Measurements from ENCODE around the gene SH3GL3. TPM values are rescaled to one million over a fixed set of nuclear protein-coding genes. Genes with fewer than 3 reads are reported as not detected.

Gene SH3GL3
- total and polyA plus RNA-seq, 2 donors, result 2.9 to 8.9 TPM

- no peak overlapping the region for H3K4me3 ChIP-seq (ENCODE audit: low read depth, low read length)
- H3K27ac ChIP-seq (ENCODE audit: low read depth), result no peak overlapping the region
- DNase-seq (ENCODE audit: extremely low spot score), result no peak
- no peaks in the 10 kb centered on the region for H3K4me1 ChIP-seq (ENCODE audit: insufficient read depth)
- H3K36me3 ChIP-seq (ENCODE audit: insufficient read depth), result no peaks in the 10 kb centered on the region
These were observed 99.4 kb downstream of the SH3GL3 start for GRCh38 chr15:83546512-83546888.

DNA sequence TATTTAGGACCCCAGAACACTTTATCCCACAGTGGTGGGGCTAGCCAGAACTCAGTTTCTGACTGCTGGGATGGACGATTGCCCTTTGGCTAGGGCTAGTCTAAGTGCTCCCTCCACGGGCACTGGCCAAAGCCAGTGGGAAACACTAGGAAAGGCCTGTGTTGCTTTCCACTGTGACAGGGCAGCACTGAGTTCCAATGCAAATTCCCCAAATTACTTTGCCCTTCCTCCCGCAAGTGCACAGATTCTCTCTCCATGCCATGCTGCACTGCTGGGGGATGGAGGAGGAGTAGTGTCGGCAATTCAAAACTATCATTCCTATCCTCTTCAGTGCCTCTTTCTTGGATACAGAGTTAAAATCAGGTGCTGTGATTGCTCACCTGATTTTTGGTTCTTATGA is 100.0 kb downstream of the SH3GL3 start:
- H3K27ac ChIP-seq (ENCODE audit: low read depth), result no peak overlapping the region
- no peaks in the 10 kb centered on the region for H3K4me1 ChIP-seq (ENCODE audit: insufficient read depth)
- 84% methylated on average over 4 of the region's 4 CpGs for WGBS
- H3K36me3 ChIP-seq (ENCODE audit: insufficient read depth), result no peaks in the 10 kb centered on the region
- DNase-seq (ENCODE audit: extremely low spot score), result no peak
- no peak overlapping the region for H3K4me3 ChIP-seq (ENCODE audit: low read depth, low read length)

GRCh38 chr15:83549623-83550022 is 102.5 kb downstream of the SH3GL3 start:
- no peaks in the 10 kb centered on the region for H3K36me3 ChIP-seq (ENCODE audit: insufficient read depth)
- DNase-seq (ENCODE audit: extremely low spot score), result no peak
- 74% methylated on average over 1 of the region's 1 CpG for WGBS

DNA sequence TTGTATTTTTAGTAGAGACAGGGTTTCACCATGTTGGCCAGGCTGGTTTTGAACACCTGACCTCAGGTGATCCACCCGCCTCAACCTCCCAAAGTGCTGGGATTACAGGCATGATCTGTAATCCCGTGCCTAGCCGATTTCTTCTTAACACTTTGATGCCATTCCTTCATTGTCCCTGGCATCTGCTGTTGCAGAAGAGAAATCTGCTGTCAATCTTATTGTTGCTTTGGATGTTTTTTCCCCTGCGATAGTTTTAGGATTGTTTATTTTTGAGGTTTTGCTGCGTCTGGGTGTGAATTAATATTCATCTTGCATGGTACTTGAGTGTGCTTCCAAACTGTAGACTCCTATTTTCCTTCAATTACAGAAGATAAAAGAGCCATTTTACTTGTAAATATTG is 107.4 kb downstream of the SH3GL3 start:
- 92% methylated on average over 5 of the region's 5 CpGs for WGBS
- no peak for DNase-seq (ENCODE audit: extremely low spot score)
- no peak overlapping the region for H3K27ac ChIP-seq (ENCODE audit: low read depth)

More at GRCh38 chr15:83549623-83550022, 102.5 kb downstream of the SH3GL3 start:
- Histone ChIP-seq H3K4me1 (ENCODE audit: insufficient read depth) (no peaks in the 10 kb centered on the region), H3K4me3 (ENCODE audit: low read depth, low read length) (no peak overlapping the region), H3K27ac (ENCODE audit: low read depth) (no peak overlapping the region)

GRCh38 chr15:83555383-83555782 is 108.2 kb downstream of the SH3GL3 start:
- WGBS, result 90% methylated on average over 2 of the region's 2 CpGs
- DNase-seq (ENCODE audit: extremely low spot score), result no peak
- Histone ChIP-seq H3K4me1 (ENCODE audit: insufficient read depth) (no peaks in the 10 kb centered on the region), H3K4me3 (ENCODE audit: low read depth, low read length) (no peak overlapping the region), H3K36me3 (ENCODE audit: insufficient read depth) (no peaks in the 10 kb centered on the region), H3K27ac (ENCODE audit: low read depth) (no peak overlapping the region)

More for the DNA sequence above, 107.4 kb downstream of the SH3GL3 start:
- no peaks in the 10 kb centered on the region for H3K4me1 ChIP-seq (ENCODE audit: insufficient read depth)
- no peak overlapping the region for H3K4me3 ChIP-seq (ENCODE audit: low read depth, low read length)
- no peaks in the 10 kb centered on the region for H3K36me3 ChIP-seq (ENCODE audit: insufficient read depth)

GRCh38 chr15:83556068-83556467 is 108.9 kb downstream of the SH3GL3 start:
- Histone ChIP-seq H3K36me3 (ENCODE audit: insufficient read depth) (no peaks in the 10 kb centered on the region), H3K4me1 (ENCODE audit: insufficient read depth) (no peaks in the 10 kb centered on the region), H3K4me3 (ENCODE audit: low read depth, low read length) (no peak overlapping the region), H3K27ac (ENCODE audit: low read depth) (no peak overlapping the region)
- 55% methylated on average over 3 of the region's 3 CpGs for WGBS
- DNase-seq (ENCODE audit: extremely low spot score), result no peak

DNA sequence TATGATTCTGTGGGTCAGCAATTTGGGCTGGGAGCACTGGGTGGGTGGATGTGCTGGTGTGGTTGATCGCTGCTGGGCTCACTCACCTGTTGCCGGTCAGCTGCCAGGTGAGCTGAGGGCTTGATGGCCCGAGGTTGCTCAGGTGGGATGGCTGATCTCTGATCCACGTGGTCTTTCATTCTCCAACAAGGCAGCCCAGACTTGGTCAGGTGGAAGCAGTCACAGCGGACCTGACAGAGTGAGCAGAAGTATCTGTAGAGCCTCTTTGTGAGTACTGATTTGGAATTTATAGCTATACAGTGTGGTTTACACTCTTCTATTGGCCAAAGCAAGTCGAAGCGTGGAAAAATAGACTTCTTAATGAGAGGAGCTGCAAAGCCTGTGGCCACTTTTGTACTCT is 109.6 kb downstream of the SH3GL3 start:
- no peaks in the 10 kb centered on the region for H3K36me3 ChIP-seq (ENCODE audit: insufficient read depth)
- WGBS, result 89% methylated on average over 7 of the region's 7 CpGs
- DNase-seq (ENCODE audit: extremely low spot score), result no peak
- H3K4me3 ChIP-seq (ENCODE audit: low read depth, low read length), result no peak overlapping the region
- H3K4me1 ChIP-seq (ENCODE audit: insufficient read depth), result no peaks in the 10 kb centered on the region
- no peak overlapping the region for H3K27ac ChIP-seq (ENCODE audit: low read depth)

DNA sequence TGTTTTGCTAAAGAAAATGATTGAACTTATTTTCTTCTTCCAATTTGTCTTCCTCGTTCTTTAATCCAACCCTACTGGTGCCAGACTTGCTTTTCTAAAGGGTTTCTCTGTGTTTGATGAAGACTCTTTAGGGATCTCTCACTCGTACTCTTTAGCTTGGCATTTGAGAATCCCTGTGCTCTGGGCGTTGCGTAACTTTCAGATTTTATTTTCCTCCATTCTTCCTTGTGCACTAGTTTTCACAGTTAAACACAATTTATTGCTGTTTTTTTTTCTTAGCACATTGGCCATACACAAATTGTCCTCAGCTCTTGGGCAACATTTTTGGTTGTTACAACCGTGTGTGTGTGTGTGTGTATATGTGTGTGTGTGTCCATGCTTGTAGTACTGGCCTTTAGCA is 111.0 kb downstream of the SH3GL3 start:
- H3K4me1 ChIP-seq (ENCODE audit: insufficient read depth), result no peaks in the 10 kb centered on the region
- H3K4me3 ChIP-seq (ENCODE audit: low read depth, low read length), result no peak overlapping the region
- WGBS, result 76% methylated on average over 5 of the region's 5 CpGs
- no peak for DNase-seq (ENCODE audit: extremely low spot score)
- H3K36me3 ChIP-seq (ENCODE audit: insufficient read depth), result no peaks in the 10 kb centered on the region
- no peak overlapping the region for H3K27ac ChIP-seq (ENCODE audit: low read depth)

- peak; percentile 8 for DNase-seq (ENCODE audit: extremely low spot score)
- Histone ChIP-seq H3K4me3 (ENCODE audit: low read depth, low read length) (no peak overlapping the region), H3K27ac (ENCODE audit: low read depth) (no peak overlapping the region), H3K4me1 (ENCODE audit: insufficient read depth) (no peaks in the 10 kb centered on the region), H3K36me3 (ENCODE audit: insufficient read depth) (no peaks in the 10 kb centered on the region)
- WGBS, result 7% methylated on average over 7 of the region's 7 CpGs
These were observed 112.3 kb downstream of the SH3GL3 start for GRCh38 chr15:83559310-83559966.

DNA sequence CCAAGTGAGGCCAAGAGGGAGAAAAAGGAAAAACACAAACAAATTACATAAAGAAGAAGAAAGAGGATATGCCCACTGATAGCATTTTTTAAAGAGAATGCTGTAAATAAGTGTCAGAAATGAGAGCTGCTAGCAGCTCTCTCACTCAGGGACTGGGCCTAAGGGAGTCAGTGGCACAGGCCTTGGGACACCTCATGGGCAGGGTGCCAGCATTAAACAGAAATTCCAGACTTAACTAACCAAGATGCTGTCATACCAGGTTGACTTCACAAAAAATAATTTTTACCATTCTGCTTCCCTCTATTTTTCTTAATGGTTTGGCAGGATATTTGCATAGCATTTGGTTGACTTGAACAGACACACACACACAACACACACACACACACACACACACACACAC is 114.5 kb downstream of the SH3GL3 start:
- Histone ChIP-seq H3K27ac (ENCODE audit: low read depth) (no peak overlapping the region), H3K4me3 (ENCODE audit: low read depth, low read length) (no peak overlapping the region), H3K36me3 (ENCODE audit: insufficient read depth) (no peaks in the 10 kb centered on the region), H3K4me1 (ENCODE audit: insufficient read depth) (no peaks in the 10 kb centered on the region)
- DNase-seq (ENCODE audit: extremely low spot score), result no peak

- DNase-seq (ENCODE audit: extremely low spot score), result no peak
- Histone ChIP-seq H3K4me1 (ENCODE audit: insufficient read depth) (no peaks in the 10 kb centered on the region), H3K4me3 (ENCODE audit: low read depth, low read length) (no peak overlapping the region), H3K36me3 (ENCODE audit: insufficient read depth) (no peaks in the 10 kb centered on the region), H3K27ac (ENCODE audit: low read depth) (no peak overlapping the region)
- WGBS, result 64% methylated on average over 3 of the region's 3 CpGs
These were observed 118.0 kb downstream of the SH3GL3 start for GRCh38 chr15:83565138-83565537.

- Histone ChIP-seq H3K4me1 (ENCODE audit: insufficient read depth) (no peaks in the 10 kb centered on the region), H3K27ac (ENCODE audit: low read depth) (no peak overlapping the region), H3K36me3 (ENCODE audit: insufficient read depth) (no peaks in the 10 kb centered on the region), H3K4me3 (ENCODE audit: low read depth, low read length) (no peak overlapping the region)
- DNase-seq (ENCODE audit: extremely low spot score), result peak; percentile 10
- 34% methylated on average over 4 of the region's 4 CpGs for WGBS
These were observed 118.5 kb downstream of the SH3GL3 start for GRCh38 chr15:83565553-83566159.

DNA sequence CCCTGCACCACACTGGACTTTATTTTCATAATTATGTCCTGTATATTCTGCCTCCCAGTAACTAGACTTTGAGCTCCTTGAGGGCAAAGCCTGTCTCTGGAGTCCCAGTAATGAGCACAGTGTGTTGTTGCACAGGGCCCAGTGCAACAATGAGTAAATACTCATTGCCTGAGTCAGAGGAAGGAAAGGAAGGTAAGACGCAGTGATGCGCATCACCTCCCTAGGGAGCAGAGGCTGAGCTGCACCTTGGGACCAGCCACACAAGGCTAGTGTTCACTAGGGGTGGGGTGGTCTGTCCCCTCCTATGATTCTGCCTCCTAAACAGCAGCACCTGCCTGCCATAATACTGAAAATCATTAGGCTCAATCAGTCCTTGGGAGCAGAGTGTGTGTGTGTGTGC is 120.2 kb downstream of the SH3GL3 start:
- no peaks in the 10 kb centered on the region for H3K4me1 ChIP-seq (ENCODE audit: insufficient read depth)
- H3K4me3 ChIP-seq (ENCODE audit: low read depth, low read length), result no peak overlapping the region
- no peak overlapping the region for H3K27ac ChIP-seq (ENCODE audit: low read depth)
- no peaks in the 10 kb centered on the region for H3K36me3 ChIP-seq (ENCODE audit: insufficient read depth)
- WGBS, result 94% methylated on average over 2 of the region's 2 CpGs
- no peak for DNase-seq (ENCODE audit: extremely low spot score)

DNA sequence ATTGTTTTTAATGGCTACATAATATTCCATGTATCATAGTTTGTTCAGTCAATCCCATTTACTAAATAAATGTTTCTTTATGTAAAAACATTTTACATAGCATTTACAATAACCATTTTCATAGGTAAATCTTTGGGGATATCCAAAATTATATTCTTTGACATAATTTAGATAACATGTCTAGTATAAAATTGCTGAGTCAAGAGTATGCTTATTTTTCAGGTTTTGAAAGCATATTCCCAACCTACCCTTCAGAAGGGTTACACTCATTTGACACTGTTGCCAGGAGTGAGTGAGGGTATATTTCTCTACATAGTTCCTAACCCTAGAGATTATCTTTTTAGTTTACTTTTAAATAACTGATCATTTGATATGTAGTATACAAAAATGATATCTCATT is 122.2 kb downstream of the SH3GL3 start:
- no peaks in the 10 kb centered on the region for H3K4me1 ChIP-seq (ENCODE audit: insufficient read depth)
- no peak overlapping the region for H3K4me3 ChIP-seq (ENCODE audit: low read depth, low read length)
- H3K27ac ChIP-seq (ENCODE audit: low read depth), result no peak overlapping the region
- no peaks in the 10 kb centered on the region for H3K36me3 ChIP-seq (ENCODE audit: insufficient read depth)
- DNase-seq (ENCODE audit: extremely low spot score), result no peak

GRCh38 chr15:83570756-83571155 is 123.6 kb downstream of the SH3GL3 start:
- DNase-seq (ENCODE audit: extremely low spot score), result no peak
- no peaks in the 10 kb centered on the region for H3K4me1 ChIP-seq (ENCODE audit: insufficient read depth)
- H3K36me3 ChIP-seq (ENCODE audit: insufficient read depth), result no peaks in the 10 kb centered on the region
- no peak overlapping the region for H3K4me3 ChIP-seq (ENCODE audit: low read depth, low read length)
- 83% methylated on average over 6 of the region's 6 CpGs for WGBS
- H3K27ac ChIP-seq (ENCODE audit: low read depth), result no peak overlapping the region
